GM12874 (cell line): ENCODE data around the gene CAMTA1.

Experiments
- CTCF ChIP-seq: IDR thresholded peaks from 2 replicates; pipeline ENCODE4 v1.5.1; 2011; ENCODE audit warnings: low read depth, mild to moderate bottlenecking, control low read depth, low read length, moderate library complexity; ENCODE audit not compliant: insufficient read depth

Gene CAMTA1

GRCh38 chr1:7527733-7528045 is 742.4 kb downstream of the CAMTA1 start:
- TF ChIP-seq CTCF, result no peak

- TF ChIP-seq CTCF, result no peak
Measured at GRCh38 chr1:7528386-7529198, 743.3 kb downstream of the CAMTA1 start.

- TF ChIP-seq CTCF, result no peak
Measured at GRCh38 chr1:7529917-7530316, 744.7 kb downstream of the CAMTA1 start.

DNA sequence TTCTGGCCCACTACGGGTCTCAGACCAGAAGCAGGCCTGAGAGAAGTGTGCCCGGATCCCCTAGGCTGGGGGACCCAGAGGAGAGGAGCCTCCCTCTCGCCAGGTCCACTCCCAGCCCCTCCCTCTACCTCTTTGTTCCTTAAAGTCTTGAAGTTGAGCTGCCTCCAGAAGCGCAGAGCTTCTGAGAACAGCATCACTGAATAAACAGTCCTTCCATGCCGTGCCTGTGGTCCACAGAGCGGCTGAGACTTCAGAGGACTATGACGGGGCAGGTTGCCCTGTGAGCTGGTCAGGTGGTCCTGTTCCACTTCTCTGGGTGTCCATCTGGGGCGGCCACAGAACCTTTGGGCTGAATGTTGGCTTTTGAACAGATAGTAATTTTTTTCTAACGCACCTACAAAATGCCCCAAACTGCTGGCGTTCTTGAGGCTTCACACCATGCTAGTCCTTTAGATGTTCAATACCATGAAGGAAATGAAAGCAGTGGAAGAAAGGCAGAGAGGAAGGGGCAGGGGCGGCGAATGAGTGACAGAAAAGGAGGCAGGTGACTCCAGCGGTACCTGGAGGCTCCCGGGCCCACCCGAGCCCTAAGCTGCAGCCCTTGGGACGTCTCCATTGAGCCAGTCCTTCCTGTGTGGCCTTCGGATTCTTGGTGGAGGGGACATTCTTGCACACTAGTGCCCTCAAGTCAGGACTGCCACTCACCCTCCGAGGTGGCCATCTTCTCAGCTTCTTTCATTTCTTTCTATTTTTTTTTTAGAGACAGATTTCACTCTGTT is 746.5 kb downstream of the CAMTA1 start:
- TF ChIP-seq CTCF, result no peak

- no peak for TF ChIP-seq CTCF
Measured at GRCh38 chr1:7533006-7533405, 747.8 kb downstream of the CAMTA1 start.

GRCh38 chr1:7534061-7534825 is 749.0 kb downstream of the CAMTA1 start:
- TF ChIP-seq CTCF, result no peak

GRCh38 chr1:7535016-7535415 is 749.8 kb downstream of the CAMTA1 start:
- no peak for TF ChIP-seq CTCF
